ENCODE results near the gene CD101.
A peak's percentile ranks its signal among the peaks of the same experiment; 100 is the strongest.

The CD101 gene

DNA sequence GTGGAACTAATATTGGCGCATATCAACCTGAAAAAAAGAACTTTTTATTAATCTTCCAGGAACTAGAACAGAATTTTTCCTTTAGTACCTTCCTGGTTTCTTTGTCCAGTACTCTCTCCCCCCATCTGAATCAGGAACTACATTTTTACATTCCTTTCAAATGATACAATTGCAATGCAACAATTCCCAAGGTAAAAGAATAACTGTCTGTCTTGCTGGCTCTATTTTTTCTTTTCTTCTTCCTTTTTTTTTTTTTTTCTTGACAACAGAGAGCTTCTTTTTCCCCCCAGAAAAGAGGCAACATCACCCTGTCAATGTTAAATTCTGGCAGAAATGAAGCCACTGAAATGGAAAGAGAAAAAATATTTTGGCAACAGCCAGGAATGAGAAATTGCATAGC is 4.5 kb upstream of the CD101 start:
- Mint-ChIP-seq H3K4me3 (no peak overlapping the region), H3K27me3 (no peaks in the 10 kb centered on the region), H3K27ac (no peak overlapping the region), H3K4me1 (peaks cover 9% of the 10 kb centered on the region), H3K36me3 (peaks cover 5% of the 10 kb centered on the region), H3K9me3 (no peaks in the 10 kb centered on the region)
- ATAC-seq = no peak

DNA sequence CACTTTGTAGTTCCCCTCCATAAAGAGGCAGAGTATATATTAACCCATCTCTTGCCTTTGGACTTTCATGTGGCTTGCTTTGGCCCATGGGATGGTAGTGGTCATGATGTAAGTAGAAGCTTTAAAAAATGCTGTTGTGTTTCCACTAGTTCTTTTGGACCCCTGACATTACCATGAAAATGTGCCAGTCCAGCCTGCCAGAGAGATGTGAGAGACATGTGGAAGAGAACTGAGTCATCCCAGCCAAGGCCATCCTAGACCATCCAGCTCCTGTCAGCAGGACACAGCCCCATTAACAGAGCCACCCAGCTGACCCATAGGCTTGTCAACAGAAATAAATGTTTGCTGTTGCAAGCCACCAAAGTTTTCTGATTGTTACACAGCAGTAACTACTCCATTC is 3.9 kb upstream of the CD101 start:
- no peak overlapping the region for H3K4me3 Mint-ChIP-seq
- H3K27me3 Mint-ChIP-seq = no peaks in the 10 kb centered on the region
- H3K36me3 Mint-ChIP-seq = peaks cover 5% of the 10 kb centered on the region
- no peak overlapping the region for H3K27ac Mint-ChIP-seq
- H3K4me1 Mint-ChIP-seq = peaks cover 14% of the 10 kb centered on the region
- H3K9me3 Mint-ChIP-seq = no peaks in the 10 kb centered on the region
- no peak for ATAC-seq

GRCh38 chr1:116999596-116999995 is 2.0 kb upstream of the CD101 start:
- no peak overlapping the region for H3K27ac Mint-ChIP-seq
- H3K4me1 Mint-ChIP-seq = peaks cover 21% of the 10 kb centered on the region
- ATAC-seq = no peak
- H3K9me3 Mint-ChIP-seq = no peaks in the 10 kb centered on the region
- no peaks in the 10 kb centered on the region for H3K27me3 Mint-ChIP-seq
- no peak overlapping the region for H3K4me3 Mint-ChIP-seq
- no peaks in the 10 kb centered on the region for H3K36me3 Mint-ChIP-seq

- H3K36me3 Mint-ChIP-seq = no peaks in the 10 kb centered on the region
- peaks cover 21% of the 10 kb centered on the region for H3K4me1 Mint-ChIP-seq
- no peaks in the 10 kb centered on the region for H3K27me3 Mint-ChIP-seq
- H3K9me3 Mint-ChIP-seq = no peaks in the 10 kb centered on the region
- no peak overlapping the region for H3K4me3 Mint-ChIP-seq
- ATAC-seq = no peak
- H3K27ac Mint-ChIP-seq = no peak overlapping the region
These were observed 1.4 kb upstream of the CD101 start for GRCh38 chr1:117000142-117000541.

DNA sequence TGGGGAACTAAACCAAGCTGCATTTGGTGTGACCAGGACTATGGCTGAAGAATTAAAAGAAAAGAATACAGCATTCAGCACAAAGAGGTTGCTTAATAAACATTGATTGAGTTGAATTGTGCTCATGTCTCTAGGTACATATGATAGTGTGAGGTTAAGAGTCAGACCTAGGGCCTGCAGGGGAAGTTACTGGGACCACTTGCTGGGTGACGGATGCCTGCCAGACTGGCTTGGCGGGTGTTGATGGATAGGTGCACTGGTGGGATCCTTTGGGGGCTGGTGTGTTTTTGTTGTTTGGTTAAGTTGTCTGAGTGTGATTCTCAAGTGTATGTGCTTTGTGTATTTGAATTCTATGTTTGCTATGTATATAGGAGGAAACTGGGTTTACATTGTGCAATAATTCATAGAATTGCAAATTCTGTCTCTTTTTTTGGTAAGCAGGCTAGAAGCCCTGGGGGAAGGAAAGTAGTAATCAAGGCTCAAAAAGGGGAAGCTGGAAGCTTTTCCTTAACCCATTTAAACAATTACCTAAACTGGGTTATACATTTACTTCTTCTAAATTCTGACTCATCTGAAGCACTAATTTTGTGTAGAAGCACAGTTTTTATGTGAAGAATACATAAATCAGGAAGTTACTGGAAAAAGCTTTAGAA is 1.8 kb downstream of the CD101 start:
- Mint-ChIP-seq H3K27me3 (no peaks in the 10 kb centered on the region), H3K27ac (no peak overlapping the region), H3K9me3 (no peaks in the 10 kb centered on the region), H3K36me3 (no peaks in the 10 kb centered on the region), H3K4me3 (no peak overlapping the region), H3K4me1 (peaks cover 21% of the 10 kb centered on the region)
- ATAC-seq = no peak

DNA sequence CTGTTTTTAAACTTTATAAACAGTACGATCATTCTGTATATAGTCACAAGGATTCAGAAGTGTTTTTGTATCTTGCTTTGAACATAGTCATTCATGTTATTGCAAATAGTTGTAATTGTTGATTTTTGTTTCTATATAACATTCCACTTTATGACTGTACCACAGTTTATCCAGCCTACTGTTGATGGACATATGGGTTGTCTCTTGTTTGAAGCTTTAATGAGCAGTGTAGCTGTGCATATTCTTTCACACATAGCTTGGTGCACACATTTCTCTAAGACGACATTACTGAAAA is 6.1 kb downstream of the CD101 start:
- Mint-ChIP-seq H3K27me3 (no peaks in the 10 kb centered on the region), H3K27ac (no peak overlapping the region), H3K9me3 (no peaks in the 10 kb centered on the region), H3K4me1 (peaks cover 7% of the 10 kb centered on the region), H3K4me3 (no peak overlapping the region), H3K36me3 (no peaks in the 10 kb centered on the region)
- no peak for ATAC-seq

- H3K36me3 Mint-ChIP-seq = no peaks in the 10 kb centered on the region
- H3K4me1 Mint-ChIP-seq = no peaks in the 10 kb centered on the region
- H3K27ac Mint-ChIP-seq = no peak overlapping the region
- H3K27me3 Mint-ChIP-seq = no peaks in the 10 kb centered on the region
- no peaks in the 10 kb centered on the region for H3K9me3 Mint-ChIP-seq
- no peak for ATAC-seq
- H3K4me3 Mint-ChIP-seq = no peak overlapping the region
These were observed 7.1 kb downstream of the CD101 start for GRCh38 chr1:117008656-117009055.

GRCh38 chr1:117009132-117009531 is 7.6 kb downstream of the CD101 start:
- no peak overlapping the region for H3K4me3 Mint-ChIP-seq
- no peaks in the 10 kb centered on the region for H3K4me1 Mint-ChIP-seq
- H3K27ac Mint-ChIP-seq = no peak overlapping the region
- no peak for ATAC-seq
- no peaks in the 10 kb centered on the region for H3K9me3 Mint-ChIP-seq
- H3K27me3 Mint-ChIP-seq = no peaks in the 10 kb centered on the region
- H3K36me3 Mint-ChIP-seq = no peaks in the 10 kb centered on the region

DNA sequence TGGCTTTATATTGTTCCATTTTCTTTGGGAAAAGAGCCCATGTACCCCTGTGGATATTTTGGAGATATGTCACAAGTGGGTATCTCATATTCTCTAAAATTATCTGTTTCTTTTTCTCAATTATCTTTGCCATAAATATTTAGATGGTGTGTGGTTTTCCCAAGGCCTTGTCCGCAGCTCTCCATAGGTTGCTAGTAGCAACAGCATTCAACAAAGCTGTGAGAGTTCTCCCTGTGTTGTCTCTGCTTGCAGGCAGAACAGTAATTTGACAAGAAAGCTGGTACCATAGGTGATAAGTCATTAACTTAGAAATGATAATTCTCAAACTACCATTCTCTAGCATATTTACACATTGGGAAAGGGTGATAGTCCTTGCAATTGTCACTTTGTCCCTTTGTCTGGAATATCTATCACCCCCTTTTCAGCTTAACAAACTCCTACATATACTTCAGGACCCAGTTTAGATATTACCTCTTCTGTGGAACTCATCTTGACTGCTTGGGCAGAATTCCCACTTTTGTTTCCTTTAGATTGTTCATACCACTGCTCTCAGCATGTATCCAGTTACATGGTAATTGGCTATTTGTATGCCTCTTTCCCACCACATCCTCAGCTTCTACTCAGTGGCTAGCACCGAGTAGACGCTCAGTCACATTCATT is 8.9 kb downstream of the CD101 start:
- no peaks in the 10 kb centered on the region for H3K36me3 Mint-ChIP-seq
- no peaks in the 10 kb centered on the region for H3K27me3 Mint-ChIP-seq
- no peaks in the 10 kb centered on the region for H3K9me3 Mint-ChIP-seq
- H3K27ac Mint-ChIP-seq = no peak overlapping the region
- H3K4me1 Mint-ChIP-seq = no peaks in the 10 kb centered on the region
- no peak for ATAC-seq
- H3K4me3 Mint-ChIP-seq = no peak overlapping the region

DNA sequence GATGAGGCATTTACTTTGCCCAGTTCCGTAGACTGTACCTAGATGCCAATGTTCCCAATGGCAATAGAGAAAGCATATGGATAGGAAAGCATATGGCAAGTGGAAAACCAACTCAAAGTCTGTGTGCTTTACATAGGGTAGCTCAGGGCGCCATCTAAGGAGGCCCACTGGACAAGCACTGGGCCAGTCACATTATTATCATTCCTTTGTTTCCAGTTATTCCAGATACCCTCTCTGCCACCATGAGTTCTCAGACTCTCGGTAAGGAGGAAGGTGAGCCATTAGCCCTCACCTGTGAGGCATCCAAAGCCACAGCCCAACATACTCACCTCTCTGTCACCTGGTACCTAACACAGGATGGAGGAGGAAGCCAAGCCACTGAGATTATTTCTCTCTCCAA is 9.8 kb downstream of the CD101 start:
- no peak overlapping the region for H3K27ac Mint-ChIP-seq
- no peak for ATAC-seq
- H3K27me3 Mint-ChIP-seq = no peaks in the 10 kb centered on the region
- no peaks in the 10 kb centered on the region for H3K36me3 Mint-ChIP-seq
- H3K4me3 Mint-ChIP-seq = no peak overlapping the region
- no peaks in the 10 kb centered on the region for H3K9me3 Mint-ChIP-seq
- H3K4me1 Mint-ChIP-seq = no peaks in the 10 kb centered on the region

DNA sequence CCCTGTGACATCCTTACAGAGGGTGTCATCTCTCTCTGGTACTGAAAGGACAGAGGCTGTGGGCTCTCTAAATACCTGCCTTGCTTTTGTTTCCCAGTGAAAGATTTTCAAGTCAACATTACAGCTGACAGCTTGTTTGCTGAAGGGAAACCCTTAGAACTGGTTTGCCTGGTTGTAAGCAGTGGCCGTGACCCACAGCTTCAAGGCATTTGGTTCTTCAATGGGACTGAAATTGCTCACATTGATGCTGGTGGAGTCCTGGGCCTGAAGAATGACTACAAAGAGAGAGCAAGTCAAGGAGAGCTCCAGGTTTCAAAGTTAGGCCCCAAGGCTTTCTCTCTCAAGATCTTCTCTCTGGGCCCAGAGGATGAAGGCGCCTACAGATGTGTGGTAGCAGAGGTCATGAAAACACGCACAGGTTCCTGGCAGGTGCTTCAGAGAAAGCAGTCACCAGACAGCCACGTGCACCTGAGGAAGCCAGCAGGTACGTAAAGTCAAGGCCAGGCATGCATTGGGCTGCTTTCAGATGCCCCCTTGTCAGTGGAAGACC is 11.8 kb downstream of the CD101 start:
- no peaks in the 10 kb centered on the region for H3K27me3 Mint-ChIP-seq
- no peaks in the 10 kb centered on the region for H3K36me3 Mint-ChIP-seq
- ATAC-seq = no peak
- H3K9me3 Mint-ChIP-seq = no peaks in the 10 kb centered on the region
- no peak overlapping the region for H3K4me3 Mint-ChIP-seq
- H3K4me1 Mint-ChIP-seq = no peaks in the 10 kb centered on the region
- no peak overlapping the region for H3K27ac Mint-ChIP-seq

DNA sequence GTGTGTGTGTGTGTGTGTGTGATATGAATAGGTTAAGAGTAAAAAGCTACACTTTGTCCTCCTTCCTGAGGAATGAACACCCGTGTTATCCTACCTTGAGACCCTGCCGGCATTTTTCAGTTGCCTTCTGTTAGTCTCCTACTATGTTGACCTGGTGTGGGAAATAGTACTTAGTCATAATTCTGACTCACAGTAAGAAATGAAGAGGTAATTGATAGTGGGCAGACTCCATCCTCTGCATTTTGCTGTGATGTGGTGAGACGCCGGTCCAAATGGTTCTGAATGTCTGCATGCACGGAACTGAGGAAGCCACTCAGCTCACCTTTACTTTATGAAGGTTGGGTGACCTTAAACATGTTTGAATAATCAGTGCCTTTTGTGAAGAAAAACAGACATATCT is 12.6 kb downstream of the CD101 start:
- Mint-ChIP-seq H3K4me3 (no peak overlapping the region), H3K27me3 (no peaks in the 10 kb centered on the region), H3K27ac (no peak overlapping the region), H3K9me3 (no peaks in the 10 kb centered on the region), H3K36me3 (no peaks in the 10 kb centered on the region), H3K4me1 (no peaks in the 10 kb centered on the region)
- ATAC-seq = no peak

DNA sequence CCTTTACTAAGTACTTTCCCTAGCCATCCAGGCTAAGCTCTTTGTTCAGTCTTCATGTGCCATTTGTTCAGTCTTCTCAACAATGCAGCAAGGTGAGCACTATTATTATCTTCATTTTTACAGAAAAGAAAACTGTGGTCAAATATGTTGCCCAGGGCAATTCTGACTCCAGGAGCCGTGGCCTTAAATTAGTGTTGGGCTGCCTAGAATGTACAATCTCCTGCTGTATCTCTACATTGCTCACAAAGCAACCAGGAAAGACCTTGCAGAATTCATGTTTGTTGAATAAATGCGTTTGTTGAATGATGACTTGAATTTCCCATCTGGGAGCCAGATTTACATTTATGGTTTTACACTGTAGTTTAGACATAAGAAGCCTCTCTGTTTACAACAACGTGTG is 14.2 kb downstream of the CD101 start:
- Mint-ChIP-seq H3K27ac (no peak overlapping the region), H3K9me3 (no peaks in the 10 kb centered on the region), H3K4me1 (no peaks in the 10 kb centered on the region), H3K36me3 (no peaks in the 10 kb centered on the region), H3K27me3 (no peaks in the 10 kb centered on the region), H3K4me3 (no peak overlapping the region)
- no peak for ATAC-seq

DNA sequence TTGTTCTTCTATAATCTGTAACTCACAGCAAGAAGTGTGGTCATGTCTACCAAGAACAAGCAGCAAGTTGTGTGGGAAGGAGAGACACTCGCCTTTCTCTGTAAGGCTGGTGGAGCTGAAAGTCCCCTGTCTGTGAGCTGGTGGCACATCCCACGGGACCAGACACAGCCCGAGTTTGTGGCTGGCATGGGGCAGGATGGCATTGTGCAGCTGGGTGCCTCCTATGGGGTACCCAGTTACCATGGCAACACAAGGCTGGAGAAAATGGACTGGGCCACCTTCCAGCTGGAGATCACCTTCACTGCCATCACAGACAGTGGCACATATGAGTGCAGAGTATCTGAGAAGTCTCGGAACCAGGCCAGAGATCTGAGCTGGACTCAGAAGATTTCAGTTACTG is 15.5 kb downstream of the CD101 start:
- Mint-ChIP-seq H3K36me3 (no peaks in the 10 kb centered on the region), H3K27me3 (no peaks in the 10 kb centered on the region), H3K4me3 (no peak overlapping the region), H3K27ac (no peak overlapping the region), H3K4me1 (no peaks in the 10 kb centered on the region), H3K9me3 (no peaks in the 10 kb centered on the region)
- peak; percentile 58 for ATAC-seq

- peak; percentile 74 for ATAC-seq
- Mint-ChIP-seq H3K27me3 (no peaks in the 10 kb centered on the region), H3K4me3 (no peak overlapping the region), H3K36me3 (no peaks in the 10 kb centered on the region), H3K4me1 (no peaks in the 10 kb centered on the region), H3K9me3 (no peaks in the 10 kb centered on the region), H3K27ac (no peak overlapping the region)
These were observed 16.1 kb downstream of the CD101 start for GRCh38 chr1:117017648-117018047.

DNA sequence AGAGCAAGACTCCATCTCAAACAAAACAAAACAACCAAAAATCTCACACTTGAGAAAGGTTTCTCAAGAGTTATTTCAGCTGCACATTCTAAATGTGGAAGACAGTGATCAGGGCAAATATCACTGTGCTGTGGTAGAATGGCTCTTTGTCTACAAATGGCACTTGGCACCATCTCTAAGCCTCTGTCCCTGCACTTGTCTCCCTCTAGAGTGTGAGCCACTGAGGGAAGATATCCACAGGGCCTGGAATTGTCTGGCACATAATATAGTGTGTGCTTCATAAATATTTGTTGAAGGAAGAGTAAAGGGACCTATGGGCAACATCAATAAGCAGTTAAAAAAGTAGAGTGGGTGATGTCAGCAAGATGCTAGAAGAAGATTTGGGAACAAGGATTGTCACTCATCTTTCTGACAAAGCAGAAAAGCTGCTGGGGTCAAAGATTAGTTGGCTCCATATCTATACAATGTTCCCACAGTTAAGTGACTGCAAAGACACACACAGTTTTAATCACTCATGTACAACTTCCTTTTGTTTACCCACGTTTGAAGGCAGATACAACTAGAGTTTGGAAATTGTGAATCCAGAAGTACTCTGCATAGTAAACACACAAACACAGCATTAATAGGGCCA is 19.1 kb downstream of the CD101 start:
- no peaks in the 10 kb centered on the region for H3K36me3 Mint-ChIP-seq
- H3K27me3 Mint-ChIP-seq = no peaks in the 10 kb centered on the region
- H3K27ac Mint-ChIP-seq = no peak overlapping the region
- no peak overlapping the region for H3K4me3 Mint-ChIP-seq
- no peak for ATAC-seq
- H3K4me1 Mint-ChIP-seq = peaks cover 9% of the 10 kb centered on the region
- no peaks in the 10 kb centered on the region for H3K9me3 Mint-ChIP-seq
